ENCODE data around the gene ANKMY1.

The ANKMY1 gene

GRCh38 chr2:240555541-240556250 is 2.1 kb downstream of the ANKMY1 start:
- Histone ChIP-seq H3K36me3 (ENCODE audit: control insufficient read depth in 2 of 2, insufficient read depth in 1 of 2, low read length in 2 of 2) (peaks cover 0 to 33% of the 10 kb centered on the region in 2 experiments; a peak in 1 of 3 replicates), H3K4me1 (ENCODE audit: control insufficient read depth, insufficient read depth, low read length) (peaks cover 5% of the 10 kb centered on the region), H3K9me3 (ENCODE audit: control insufficient read depth, insufficient read depth, low read depth, low read length) (no peaks in the 10 kb centered on the region), H3K27ac (ENCODE audit: extremely low read depth, low read depth, low read length) (no peak overlapping the region), H3K4me3 (ENCODE audit: low read depth, low read length) (no peak overlapping the region)
- CTCF ChIA-PET: interaction anchor here (0.9 kb wide), 1 partner anchor 114 kb away, joined by 3 read pairs; no protein-coding TSS in a partner anchor
- no peak for TF ChIP-seq ZNF488 (tag by site-specific recombination; IDR thresholded peaks at IDR 0.05)
- no peak for TF ChIP-seq ZNF792 (tag by site-specific recombination; IDR thresholded peaks at IDR 0.05)
- no peak for TF ChIP-seq KLF1 (tag by site-specific recombination; IDR thresholded peaks at IDR 0.05)
- POLR2A ChIA-PET: no interaction called here

DNA sequence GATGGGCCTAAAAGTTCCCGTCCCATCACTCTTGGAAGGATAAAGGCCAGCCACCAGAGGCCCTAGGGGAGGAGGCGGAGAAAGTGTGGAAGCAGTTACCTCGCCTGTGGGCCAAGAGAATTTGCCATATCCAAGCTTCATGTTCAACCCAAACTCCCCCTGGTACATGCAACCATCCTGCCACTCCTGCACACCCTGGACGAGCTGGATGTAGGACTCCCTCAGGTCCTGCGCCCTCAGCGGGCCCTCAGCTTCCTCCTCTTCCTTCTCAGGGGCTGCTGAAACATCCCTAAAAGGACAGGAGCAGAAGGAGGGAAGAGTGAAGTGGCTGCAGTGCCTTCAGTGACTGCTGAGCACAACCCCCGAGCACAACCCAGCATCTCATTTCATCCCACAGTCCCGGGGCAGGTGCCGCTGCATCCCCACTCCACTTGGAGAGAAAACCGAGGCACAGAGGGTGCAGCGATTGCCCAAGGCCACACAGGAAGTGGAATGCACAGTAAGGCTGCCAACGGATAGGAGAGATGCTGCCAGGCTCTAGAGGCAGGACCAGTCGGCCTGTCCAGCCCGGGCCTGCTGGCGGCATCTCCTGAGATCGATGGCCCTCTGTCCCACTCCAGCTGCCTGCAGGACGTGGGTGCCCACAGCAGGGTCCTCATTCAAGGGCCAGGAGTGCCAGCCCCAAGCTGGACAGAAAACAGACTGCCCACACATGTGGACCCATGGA is 2.9 kb downstream of the ANKMY1 start:
- ChIA-PET POLR2A (no interaction called here), CTCF (interaction anchor here (0.9 kb wide), 1 partner anchor 114 kb away, joined by 3 read pairs; no protein-coding TSS in a partner anchor)
- no peak overlapping the region for H3K4me3 ChIP-seq (ENCODE audit: low read depth, low read length)
- TF ChIP-seq ZNF155 (tag by site-specific recombination; IDR thresholded peaks at IDR 0.05): no peak
- TF ChIP-seq ZNF23 (tag by site-specific recombination; IDR thresholded peaks at IDR 0.05; ENCODE audit: borderline replicate concordance): no peak
- no peak for TF ChIP-seq EGR2 (tag by site-specific recombination; IDR thresholded peaks at IDR 0.05; ENCODE audit: low read depth)
- no peak for TF ChIP-seq ZFP69B (tag by site-specific recombination; IDR thresholded peaks at IDR 0.05)
- TF ChIP-seq ZNF391 (tag by site-specific recombination; IDR thresholded peaks at IDR 0.05; ENCODE audit: borderline replicate concordance, low read depth): no peak
- no peak for TF ChIP-seq ZNF692 (tag by site-specific recombination; IDR thresholded peaks at IDR 0.05)
- no peak for TF ChIP-seq ZNF221 (tag by site-specific recombination; IDR thresholded peaks at IDR 0.05; ENCODE audit: borderline replicate concordance)
- TF ChIP-seq, protein P1, sequence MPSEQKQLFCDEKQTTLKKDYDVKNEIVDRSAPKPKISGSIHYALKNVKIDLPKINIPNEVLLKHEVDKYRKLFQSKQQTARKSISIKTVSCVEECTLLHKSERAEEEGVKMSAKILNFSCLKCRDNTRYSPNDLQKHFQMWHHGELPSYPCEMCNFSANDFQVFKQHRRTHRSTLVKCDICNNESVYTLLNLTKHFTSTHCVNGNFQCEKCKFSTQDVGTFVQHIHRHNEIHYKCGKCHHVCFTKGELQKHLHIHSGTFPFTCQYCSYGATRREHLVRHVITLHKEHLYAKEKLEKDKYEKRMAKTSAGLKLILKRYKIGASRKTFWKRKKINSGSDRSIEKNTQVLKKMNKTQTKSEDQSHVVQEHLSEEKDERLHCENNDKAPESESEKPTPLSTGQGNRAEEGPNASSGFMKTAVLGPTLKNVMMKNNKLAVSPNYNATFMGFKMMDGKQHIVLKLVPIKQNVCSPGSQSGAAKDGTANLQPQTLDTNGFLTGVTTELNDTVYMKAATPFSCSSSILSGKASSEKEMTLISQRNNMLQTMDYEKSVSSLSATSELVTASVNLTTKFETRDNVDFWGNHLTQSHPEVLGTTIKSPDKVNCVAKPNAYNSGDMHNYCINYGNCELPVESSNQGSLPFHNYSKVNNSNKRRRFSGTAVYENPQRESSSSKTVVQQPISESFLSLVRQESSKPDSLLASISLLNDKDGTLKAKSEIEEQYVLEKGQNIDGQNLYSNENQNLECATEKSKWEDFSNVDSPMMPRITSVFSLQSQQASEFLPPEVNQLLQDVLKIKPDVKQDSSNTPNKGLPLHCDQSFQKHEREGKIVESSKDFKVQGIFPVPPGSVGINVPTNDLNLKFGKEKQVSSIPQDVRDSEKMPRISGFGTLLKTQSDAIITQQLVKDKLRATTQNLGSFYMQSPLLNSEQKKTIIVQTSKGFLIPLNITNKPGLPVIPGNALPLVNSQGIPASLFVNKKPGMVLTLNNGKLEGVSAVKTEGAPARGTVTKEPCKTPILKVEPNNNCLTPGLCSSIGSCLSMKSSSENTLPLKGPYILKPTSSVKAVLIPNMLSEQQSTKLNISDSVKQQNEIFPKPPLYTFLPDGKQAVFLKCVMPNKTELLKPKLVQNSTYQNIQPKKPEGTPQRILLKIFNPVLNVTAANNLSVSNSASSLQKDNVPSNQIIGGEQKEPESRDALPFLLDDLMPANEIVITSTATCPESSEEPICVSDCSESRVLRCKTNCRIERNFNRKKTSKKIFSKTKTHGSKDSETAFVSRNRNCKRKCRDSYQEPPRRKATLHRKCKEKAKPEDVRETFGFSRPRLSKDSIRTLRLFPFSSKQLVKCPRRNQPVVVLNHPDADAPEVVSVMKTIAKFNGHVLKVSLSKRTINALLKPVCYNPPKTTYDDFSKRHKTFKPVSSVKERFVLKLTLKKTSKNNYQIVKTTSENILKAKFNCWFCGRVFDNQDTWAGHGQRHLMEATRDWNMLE (tag by site-specific recombination; conservative IDR thresholded peaks at IDR 0.05; ENCODE audit: low read depth): no peak
- TF ChIP-seq GLIS2 (tag by site-specific recombination; IDR thresholded peaks at IDR 0.05): no peak
- TF ChIP-seq ZNF529 (tag by site-specific recombination; IDR thresholded peaks at IDR 0.05; ENCODE audit: insufficient replicate concordance): no peak
- no peak for TF ChIP-seq ZNF521 (tag by site-specific recombination; IDR thresholded peaks at IDR 0.05)
- TF ChIP-seq SP3 (tag by site-specific recombination; IDR thresholded peaks at IDR 0.05): no peak
- TF ChIP-seq HIC1 (tag by site-specific recombination; IDR thresholded peaks at IDR 0.05): no peak
- no peak for TF ChIP-seq ZNF146 (tag by site-specific recombination; IDR thresholded peaks at IDR 0.05)
- no peak for TF ChIP-seq ZNF292 (tag by site-specific recombination; IDR thresholded peaks at IDR 0.05; ENCODE audit: borderline replicate concordance, low read depth)
- TF ChIP-seq ZNF600 (tag by site-specific recombination; IDR thresholded peaks at IDR 0.05): no peak
- H3K9me3 ChIP-seq (ENCODE audit: control insufficient read depth, insufficient read depth, low read depth, low read length): no peaks in the 10 kb centered on the region
- H3K4me1 ChIP-seq (ENCODE audit: control insufficient read depth, insufficient read depth, low read length): peaks cover 4% of the 10 kb centered on the region
- H3K36me3 ChIP-seq (ENCODE audit: control insufficient read depth in 2 of 2, insufficient read depth in 1 of 2, low read length in 2 of 2): peaks cover 0 to 34% of the 10 kb centered on the region in 2 experiments; a peak in 1 of 3 replicates
- H3K27ac ChIP-seq (ENCODE audit: extremely low read depth, low read depth, low read length): no peak overlapping the region

Data from HEK293 (cell line).